ENCODE results near the gene LIM2. TPM values are rescaled to one million over a fixed set of nuclear protein-coding genes. Genes with fewer than 3 reads are reported as not detected.

LIM2 gene
- total and polyA plus RNA-seq, 2 experiments from 2014 or later = not detected

DNA sequence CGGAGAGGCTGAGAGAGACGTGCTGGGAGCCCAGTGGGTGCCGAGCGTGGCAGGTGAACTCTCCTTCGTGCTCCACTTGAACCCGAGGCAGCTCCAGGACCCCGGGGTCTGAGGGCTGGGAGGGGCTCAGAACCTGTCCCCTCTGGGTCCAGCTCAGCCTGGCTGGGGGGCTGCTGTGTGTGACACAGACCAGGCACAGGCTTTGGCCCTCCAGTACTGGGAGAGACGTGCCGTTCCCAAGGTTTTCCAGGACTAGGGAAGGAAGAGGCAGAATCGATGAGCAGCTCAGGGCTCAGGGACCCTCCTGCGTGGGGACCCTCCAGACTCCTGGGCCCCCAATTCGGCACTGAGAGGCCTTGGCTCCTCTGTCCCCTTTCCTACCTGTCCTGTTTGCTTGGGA lies 27.4 kb upstream of the LIM2 start:
- no peaks in the 10 kb centered on the region for H3K36me3 ChIP-seq (ENCODE audit: insufficient read depth)
- no peak overlapping the region for H3K4me2 ChIP-seq
- no peak overlapping the region for H2AFZ ChIP-seq
- Mint-ChIP-seq H3K4me3 (no peak overlapping the region), H3K4me1 (peaks cover 16% of the 10 kb centered on the region), H3K27ac (no peak overlapping the region), H3K9me3 (no peaks in the 10 kb centered on the region), H3K36me3 (ENCODE audit: low read depth) (peaks cover 7% of the 10 kb centered on the region; the same call in 1 of the 3 replicates), H3K27me3 (ENCODE audit: insufficient read depth, low read depth, poor library complexity) (peaks cover 24% of the 10 kb centered on the region)
- no peak overlapping the region for H3K27ac ChIP-seq (ENCODE audit: low read depth)
- H3K4me3 ChIP-seq = no peak overlapping the region
- ATAC-seq = no peak
- no peaks in the 10 kb centered on the region for H3K27me3 ChIP-seq (ENCODE audit: insufficient read depth)
- H3F3A ChIP-seq (replicated peaks; ENCODE audit: low read depth) = no peaks in the 10 kb centered on the region
- TF ChIP-seq JUNB (IDR thresholded peaks at IDR 0.05; ENCODE audit: unreplicated experiment) (no peak), STAT1 (IDR thresholded peaks at IDR 0.05; ENCODE audit: unreplicated experiment) (no peak), NANOG (IDR thresholded peaks at IDR 0.05; ENCODE audit: borderline replicate concordance) (no peak), ZNF114 (CRISPR knock-in tag; IDR thresholded peaks at IDR 0.05) (no peak), REST (IDR thresholded peaks at IDR 0.05; ENCODE audit: unreplicated experiment) (no peak), CREB1 (CRISPR knock-in tag; IDR thresholded peaks at IDR 0.05; ENCODE audit: low read depth) (no peak), POLR2AphosphoS5 (IDR thresholded peaks at IDR 0.05; ENCODE audit: low read depth) (no peak), EZH2 (IDR thresholded peaks at IDR 0.05; ENCODE audit: low read depth, unreplicated experiment) (no peak), ZNF331 (CRISPR knock-in tag; IDR thresholded peaks at IDR 0.05; ENCODE audit: low read depth) (no peak), ZNF462 (CRISPR knock-in tag; IDR thresholded peaks at IDR 0.05) (no peak), EZH2phosphoT487 (IDR thresholded peaks at IDR 0.05; ENCODE audit: unreplicated experiment) (no peak)
- TF ChIP-seq, protein P1, sequence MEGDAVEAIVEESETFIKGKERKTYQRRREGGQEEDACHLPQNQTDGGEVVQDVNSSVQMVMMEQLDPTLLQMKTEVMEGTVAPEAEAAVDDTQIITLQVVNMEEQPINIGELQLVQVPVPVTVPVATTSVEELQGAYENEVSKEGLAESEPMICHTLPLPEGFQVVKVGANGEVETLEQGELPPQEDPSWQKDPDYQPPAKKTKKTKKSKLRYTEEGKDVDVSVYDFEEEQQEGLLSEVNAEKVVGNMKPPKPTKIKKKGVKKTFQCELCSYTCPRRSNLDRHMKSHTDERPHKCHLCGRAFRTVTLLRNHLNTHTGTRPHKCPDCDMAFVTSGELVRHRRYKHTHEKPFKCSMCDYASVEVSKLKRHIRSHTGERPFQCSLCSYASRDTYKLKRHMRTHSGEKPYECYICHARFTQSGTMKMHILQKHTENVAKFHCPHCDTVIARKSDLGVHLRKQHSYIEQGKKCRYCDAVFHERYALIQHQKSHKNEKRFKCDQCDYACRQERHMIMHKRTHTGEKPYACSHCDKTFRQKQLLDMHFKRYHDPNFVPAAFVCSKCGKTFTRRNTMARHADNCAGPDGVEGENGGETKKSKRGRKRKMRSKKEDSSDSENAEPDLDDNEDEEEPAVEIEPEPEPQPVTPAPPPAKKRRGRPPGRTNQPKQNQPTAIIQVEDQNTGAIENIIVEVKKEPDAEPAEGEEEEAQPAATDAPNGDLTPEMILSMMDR (conservative IDR thresholded peaks at IDR 0.05; ENCODE audit: low read depth in 2 of 2) = no peak
- TF ChIP-seq, protein P2, sequence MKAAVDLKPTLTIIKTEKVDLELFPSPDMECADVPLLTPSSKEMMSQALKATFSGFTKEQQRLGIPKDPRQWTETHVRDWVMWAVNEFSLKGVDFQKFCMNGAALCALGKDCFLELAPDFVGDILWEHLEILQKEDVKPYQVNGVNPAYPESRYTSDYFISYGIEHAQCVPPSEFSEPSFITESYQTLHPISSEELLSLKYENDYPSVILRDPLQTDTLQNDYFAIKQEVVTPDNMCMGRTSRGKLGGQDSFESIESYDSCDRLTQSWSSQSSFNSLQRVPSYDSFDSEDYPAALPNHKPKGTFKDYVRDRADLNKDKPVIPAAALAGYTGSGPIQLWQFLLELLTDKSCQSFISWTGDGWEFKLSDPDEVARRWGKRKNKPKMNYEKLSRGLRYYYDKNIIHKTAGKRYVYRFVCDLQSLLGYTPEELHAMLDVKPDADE (IDR thresholded peaks at IDR 0.05) = no peak
- H3K9me2 ChIP-seq (ENCODE audit: insufficient read depth) = no peaks in the 10 kb centered on the region
- H4K20me1 ChIP-seq (replicated peaks; ENCODE audit: insufficient read depth) = no peaks in the 10 kb centered on the region
- peaks cover 9% of the 10 kb centered on the region; the same call in 1 of the 2 replicates for H3K4me1 ChIP-seq (ENCODE audit: insufficient read depth)
- no peaks in the 10 kb centered on the region for H3K79me2 ChIP-seq (replicated peaks; ENCODE audit: insufficient read depth)
- no peak for DNase-seq (ENCODE audit: low spot score)
